ENCODE data around the gene KRTAP3-3. TPM values are rescaled to one million over a fixed set of nuclear protein-coding genes. Genes with fewer than 3 reads are reported as not detected.
A peak's percentile ranks its signal among the peaks of the same experiment; 100 is the strongest.

Gene KRTAP3-3
- total RNA-seq, 1 experiment from 2014 or later, result not detected

GRCh38 chr17:40963838-40964237 lies 30.1 kb downstream of the KRTAP3-3 start:
- Histone ChIP-seq H3K27ac (ENCODE audit: insufficient read length, low read depth, low read length) (no peak overlapping the region), H4K91ac (ENCODE audit: insufficient read length, low read depth, low read length) (no peak overlapping the region), H3K4me2 (ENCODE audit: insufficient read depth, insufficient read length, low read length) (no peak overlapping the region), H3K79me2 (ENCODE audit: insufficient read depth, low read length) (no peaks in the 10 kb centered on the region), H4K8ac (replicated peaks; ENCODE audit: insufficient read length, low read depth, low read length) (no peak overlapping the region), H3K18ac (ENCODE audit: insufficient read length, low read depth, low read length) (no peak overlapping the region), H3K9ac (ENCODE audit: extremely low read depth, insufficient read length, low read length) (no peak overlapping the region), H3K79me1 (ENCODE audit: insufficient read depth, low read depth, low read length, poor library complexity, severe bottlenecking) (no peaks in the 10 kb centered on the region), H2BK12ac (ENCODE audit: insufficient read length, low read depth, low read length) (no peak overlapping the region), H4K5ac (ENCODE audit: insufficient read length, low read depth, low read length) (no peak overlapping the region), H3K4me1 (ENCODE audit: insufficient read depth, low read length) (0 out of 2 replicates have a peak, but pooled peaks cover 4% of the 10 kb centered on the region), H2BK20ac (ENCODE audit: low read depth, low read length, poor library complexity, severe bottlenecking) (no peak overlapping the region), H2AK5ac (ENCODE audit: insufficient read length, low read length) (no peak overlapping the region), H2AFZ (ENCODE audit: low read length) (no peak overlapping the region), H3T11ph (ENCODE audit: low read length) (no peak overlapping the region), H3K14ac (ENCODE audit: insufficient read depth, low read length) (no peak overlapping the region), H3K27me3 (ENCODE audit: insufficient read depth, low read length) (no peaks in the 10 kb centered on the region), H4K20me1 (ENCODE audit: control insufficient read depth, insufficient read depth, insufficient read length) (no peaks in the 10 kb centered on the region), H2BK15ac (ENCODE audit: low read depth, low read length) (no peak overlapping the region), H3K9me3 (ENCODE audit: control insufficient read depth, low read depth, low read length) (no peaks in the 10 kb centered on the region), H3K23me2 (ENCODE audit: insufficient read length, low read depth, low read length, poor library complexity, severe bottlenecking) (no peaks in the 10 kb centered on the region), H3K56ac (ENCODE audit: insufficient read length, low read depth, low read length) (no peak overlapping the region), H2BK120ac (ENCODE audit: low read depth, low read length, poor library complexity, severe bottlenecking) (no peak overlapping the region), H3K23ac (ENCODE audit: insufficient read length, low read depth, low read length) (no peak overlapping the region), H2BK5ac (ENCODE audit: insufficient read length, low read length) (no peak overlapping the region), H3K4ac (ENCODE audit: low read depth, low read length) (no peak overlapping the region)
- Mint-ChIP-seq H3K27me3 (ENCODE audit: low read depth) (no peaks in the 10 kb centered on the region; the same call in none of the 2 replicates), H3K9me3 (no peaks in the 10 kb centered on the region; a peak in 1 of 5 replicates), H3K4me1 (peaks cover 5 to 6% of the 10 kb centered on the region in 2 experiments), H3K27ac (no peak overlapping the region), H3K36me3 (ENCODE audit: insufficient read depth in 1 of 3, low read depth in 3 of 3) (no peaks in the 10 kb centered on the region), H3K4me3 (no peak overlapping the region)
- TF ChIP-seq CTCF (conservative IDR thresholded peaks at IDR 0.05), result peak; percentile 74
- DNase-seq, result no peak
- no CpG with 5 or more reads among the region's 1 CpG for WGBS (ENCODE audit: extremely low coverage, insufficient read length, low lambda C conversion rate)

Measured in H9 (cell line).